ENCODE results near the gene EDEM2. TPM values are rescaled to one million over a fixed set of nuclear protein-coding genes. Genes with fewer than 3 reads are reported as not detected.

The EDEM2 gene
- total RNA-seq, 4 donors from 2014 or later, result 13.7 to 31.0 (median 25.0) TPM

- intact Hi-C loops (cut with DNase I), result no loop called here
- TF ChIP-seq CTCF (IDR thresholded peaks at IDR 0.05) (no peak), POLR2A (IDR thresholded peaks at IDR 0.05) (no peak)
These were observed 42.3 kb downstream of the EDEM2 start for GRCh38 chr20:35104685-35105295.

DNA sequence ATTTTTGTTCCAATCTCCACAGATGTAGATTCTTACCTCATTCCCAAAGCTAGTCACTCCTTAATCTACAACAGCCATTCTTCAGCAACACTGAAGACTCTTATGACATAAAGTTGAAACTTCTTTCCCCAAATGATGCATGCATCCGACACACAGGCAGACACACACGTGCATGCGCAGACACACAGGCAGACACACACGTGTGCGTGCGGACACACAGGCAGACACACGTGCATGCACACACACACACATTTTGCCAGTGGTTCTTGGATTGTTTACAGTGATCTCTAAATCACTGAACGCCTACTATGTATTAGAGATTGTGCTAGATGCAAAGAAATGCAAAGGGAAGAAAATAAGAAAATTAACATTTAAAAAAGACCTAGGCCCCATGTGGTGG lies 45.5 kb downstream of the EDEM2 start:
- Histone ChIP-seq H3K27me3 (no peaks in the 10 kb centered on the region), H3K4me1 (peaks cover 0 to 2% of the 10 kb centered on the region in 2 donors), H3K36me3 (no peaks in the 10 kb centered on the region), H3K27ac (no peak overlapping the region), H3K9me3 (no peaks in the 10 kb centered on the region), H3K4me3 (replicated peaks in 1 of 3) (no peak overlapping the region)
- WGBS, 2 donors, result 90 to 91% methylated on average over 8 of the region's 8 CpGs
- TF ChIP-seq POLR2A (IDR thresholded peaks at IDR 0.05) (no peak), CTCF (IDR thresholded peaks at IDR 0.05) (no peak)
- no peak for DNase-seq
- intact Hi-C loops (cut with DNase I), result no loop called here

More at GRCh38 chr20:35104685-35105295, 42.3 kb downstream of the EDEM2 start:
- Histone ChIP-seq H3K9me3 (no peaks in the 10 kb centered on the region), H3K4me1 (no peaks in the 10 kb centered on the region), H3K27me3 (no peaks in the 10 kb centered on the region), H3K4me3 (replicated peaks in 1 of 3) (no peak overlapping the region), H3K36me3 (no peaks in the 10 kb centered on the region), H3K27ac (no peak overlapping the region)
- 77 to 89% methylated on average over 3 of the region's 3 CpGs for WGBS, 2 donors
- DNase-seq, result no peak

- no peaks in the 10 kb centered on the region for H3K27me3 ChIP-seq
- no peak for TF ChIP-seq CTCF (IDR thresholded peaks at IDR 0.05)
- TF ChIP-seq POLR2A (IDR thresholded peaks at IDR 0.05), result no peak
- DNase-seq, result no peak
- H3K4me3 ChIP-seq (replicated peaks in 1 of 3), result no peak overlapping the region
- intact Hi-C loops (cut with DNase I), result loop anchor here (10.0 kb wide), 1 partner anchor 219 kb away; the partner anchor contains the start of genes ACSS2 and GGT7
- peaks cover 15 to 25% of the 10 kb centered on the region in 2 donors for H3K4me1 ChIP-seq
- H3K27ac ChIP-seq, result peak overlapping the region; percentile 84 to 95 (median 90)
- WGBS, 2 donors, result 76 to 79% methylated on average over 8 of the region's 8 CpGs
- H3K9me3 ChIP-seq, result no peaks in the 10 kb centered on the region
- peaks cover 0 to 6% of the 10 kb centered on the region in 2 donors for H3K36me3 ChIP-seq
These were observed 53.8 kb downstream of the EDEM2 start for GRCh38 chr20:35093267-35093884.

DNA sequence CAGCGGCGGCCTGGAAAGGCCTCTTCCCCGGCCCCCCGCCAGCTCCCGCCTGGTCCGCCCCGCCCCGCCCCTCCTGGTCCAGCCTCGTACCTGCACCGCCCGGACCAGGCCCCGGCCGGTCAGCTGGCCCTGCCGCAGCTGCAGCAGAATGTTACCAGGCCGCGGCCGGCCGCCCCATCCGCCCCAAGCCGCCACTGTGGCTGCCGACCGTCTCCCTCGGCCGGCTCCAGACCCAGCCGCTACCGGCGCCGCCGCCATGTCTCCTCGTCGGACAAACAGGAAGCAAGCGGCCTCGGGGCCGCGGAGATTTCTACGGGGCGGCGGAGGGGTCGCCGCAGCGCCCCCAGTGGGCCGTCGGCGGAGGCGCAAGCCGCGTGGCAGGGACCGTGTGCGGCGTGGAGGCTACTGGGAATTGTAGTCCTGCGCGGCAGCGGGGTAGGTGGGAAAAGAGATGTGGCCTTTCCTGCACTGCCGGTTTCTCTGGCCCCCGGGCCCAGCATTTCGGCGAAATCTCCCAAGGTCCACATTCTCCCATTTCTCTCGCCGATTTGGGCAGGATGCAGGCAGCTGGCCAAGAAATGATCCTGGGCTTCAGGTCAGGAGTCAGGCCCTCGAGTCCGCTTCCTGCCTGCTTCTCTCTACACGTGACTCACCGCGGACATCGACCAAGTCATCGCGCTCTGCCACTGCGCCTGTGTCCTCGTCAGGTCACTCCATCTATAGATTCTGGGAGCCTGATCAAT lies 54.4 kb downstream of the EDEM2 start, which contains the start of gene TRPC4AP:
Gene TRPC4AP, minus strand, starts transcription at position 284 of the 743 bp plus-strand sequence. Its CDS starts 26 bp downstream, at position 258.
- Histone ChIP-seq H3K4me1 (peaks cover 20 to 30% of the 10 kb centered on the region in 2 donors), H3K27me3 (no peaks in the 10 kb centered on the region), H3K27ac (peak within 1 kb of the TSS; percentile 84 to 95 (median 90)), H3K36me3 (peaks cover 0 to 6% of the 10 kb centered on the region in 2 donors), H3K4me3 (replicated peaks in 1 of 3) (peak within 1 kb of the TSS; percentile 69 to 94 (median 79)), H3K9me3 (no peaks in the 10 kb centered on the region)
- peak; percentile 77 to 98 (median 96) for TF ChIP-seq CTCF (IDR thresholded peaks at IDR 0.05)
- TF ChIP-seq POLR2A (IDR thresholded peaks at IDR 0.05), result peak in 1 of 2 donors; percentile 82
- intact Hi-C loops (cut with DNase I), result loop anchor here (10.0 kb wide), 1 partner anchor 218 kb away; the partner anchor contains the start of genes ACSS2 and GGT7
- WGBS, 2 donors, result 15 to 45% methylated on average over 12 to 33 of the region's 69 CpGs
- DNase-seq, result peak; percentile 85 to 89
